GM12801 (cell line): ENCODE measurements around the gene CWC15.

Experiments
- TF ChIP-seq, protein P1 (sequence below): IDR thresholded peaks from one replicate; pipeline ENCODE4 v1.5.1; 2011; ENCODE audit warnings: control low read depth; ENCODE audit not compliant: insufficient read length; ENCODE audit errors: extremely low read depth

Gene CWC15

DNA sequence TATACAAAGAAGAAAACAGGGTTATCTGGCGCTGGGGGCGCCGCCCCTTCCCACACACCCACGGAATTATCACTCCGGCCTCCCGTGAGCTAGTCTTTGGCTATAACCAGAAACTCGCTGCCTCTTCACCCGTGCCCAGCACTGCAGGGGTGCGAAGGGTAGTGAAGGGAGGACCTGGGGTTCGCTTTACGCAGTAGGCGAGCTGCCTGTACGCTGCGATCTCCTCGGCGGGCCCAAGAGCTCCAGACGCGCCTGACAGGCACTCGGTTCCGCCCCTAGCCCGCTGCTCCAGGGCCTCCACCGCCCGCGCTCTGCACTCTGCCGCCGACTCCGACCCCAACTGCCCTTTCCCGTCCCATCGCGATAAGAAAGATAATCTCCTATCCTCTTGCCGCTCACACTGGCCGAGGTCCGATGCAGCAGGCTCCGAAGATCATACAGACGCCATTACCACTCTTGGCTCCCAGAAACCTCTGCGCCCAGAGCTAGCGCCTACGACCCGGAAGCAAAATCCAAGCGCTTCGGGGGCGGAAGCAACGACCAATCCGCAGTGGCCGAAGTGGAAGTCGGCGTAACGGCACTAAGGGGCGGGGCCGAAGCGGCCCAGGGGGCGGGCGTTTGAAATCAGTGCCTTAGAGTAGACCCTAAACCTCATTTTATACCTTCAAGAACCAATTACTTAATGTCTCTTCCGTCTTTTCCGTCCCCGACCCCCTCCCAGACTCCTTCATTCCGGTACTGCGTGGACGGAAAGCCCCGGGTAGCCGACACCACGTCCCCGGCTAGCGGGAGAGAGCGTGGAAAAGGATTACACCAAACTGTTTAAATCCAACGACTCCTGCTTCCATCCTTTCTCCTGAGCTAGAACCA lies at the start of gene CWC15, which contains the start of gene KDM4D:
Gene CWC15, minus strand, starts transcription at position 458 of the 870 bp plus-strand sequence. CDS start 1,371 bp downstream, outside the sequence.
Gene KDM4D, plus strand, starts transcription at position 611 of the 870 bp plus-strand sequence. CDS start 23,664 bp downstream, outside the sequence.
- TF ChIP-seq, protein P1, sequence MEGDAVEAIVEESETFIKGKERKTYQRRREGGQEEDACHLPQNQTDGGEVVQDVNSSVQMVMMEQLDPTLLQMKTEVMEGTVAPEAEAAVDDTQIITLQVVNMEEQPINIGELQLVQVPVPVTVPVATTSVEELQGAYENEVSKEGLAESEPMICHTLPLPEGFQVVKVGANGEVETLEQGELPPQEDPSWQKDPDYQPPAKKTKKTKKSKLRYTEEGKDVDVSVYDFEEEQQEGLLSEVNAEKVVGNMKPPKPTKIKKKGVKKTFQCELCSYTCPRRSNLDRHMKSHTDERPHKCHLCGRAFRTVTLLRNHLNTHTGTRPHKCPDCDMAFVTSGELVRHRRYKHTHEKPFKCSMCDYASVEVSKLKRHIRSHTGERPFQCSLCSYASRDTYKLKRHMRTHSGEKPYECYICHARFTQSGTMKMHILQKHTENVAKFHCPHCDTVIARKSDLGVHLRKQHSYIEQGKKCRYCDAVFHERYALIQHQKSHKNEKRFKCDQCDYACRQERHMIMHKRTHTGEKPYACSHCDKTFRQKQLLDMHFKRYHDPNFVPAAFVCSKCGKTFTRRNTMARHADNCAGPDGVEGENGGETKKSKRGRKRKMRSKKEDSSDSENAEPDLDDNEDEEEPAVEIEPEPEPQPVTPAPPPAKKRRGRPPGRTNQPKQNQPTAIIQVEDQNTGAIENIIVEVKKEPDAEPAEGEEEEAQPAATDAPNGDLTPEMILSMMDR = no peak

GRCh38 chr11:95016139-95016538 lies 42.8 kb upstream of the CWC15 start:
- TF ChIP-seq, protein P1 = no peak

GRCh38 chr11:95014184-95014821 lies 40.9 kb upstream of the CWC15 start:
- TF ChIP-seq, protein P1 = no peak

DNA sequence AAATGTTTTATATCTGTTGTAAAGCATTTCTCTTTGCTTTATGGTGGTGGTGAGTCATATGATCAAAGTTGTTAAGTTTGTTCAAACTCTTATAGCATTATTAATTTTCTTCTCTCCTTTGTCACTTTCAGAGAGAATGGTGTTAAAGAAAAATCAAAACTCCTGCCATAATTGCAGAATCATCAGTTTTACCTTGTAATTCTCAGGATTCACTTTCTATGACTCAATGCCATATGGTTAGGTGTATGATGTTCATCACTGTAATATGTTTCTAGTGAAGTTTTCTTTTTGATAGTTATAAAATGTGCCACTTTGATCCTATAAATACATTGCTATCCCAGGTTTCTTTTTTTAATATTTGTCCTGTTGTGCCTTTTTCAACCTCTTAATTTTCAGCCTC lies 38.0 kb upstream of the CWC15 start:
- TF ChIP-seq, protein P1 = no peak

DNA sequence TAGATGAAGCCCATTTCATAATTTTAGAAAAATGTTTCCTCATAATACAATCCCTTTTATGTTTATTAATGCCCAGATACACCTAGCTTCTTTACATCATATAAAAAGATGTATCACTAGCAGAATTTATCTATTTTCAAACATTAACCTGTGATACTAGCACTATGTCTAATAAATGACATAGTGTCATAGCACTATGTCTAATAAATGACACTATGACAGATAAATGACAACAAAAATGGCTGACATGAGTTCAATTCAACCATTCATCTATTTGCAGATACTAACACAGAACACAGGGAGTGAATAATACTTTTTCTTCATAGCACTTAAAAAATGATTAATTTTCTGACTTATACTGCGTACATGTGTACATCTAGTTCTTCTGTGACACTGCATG lies 32.3 kb upstream of the CWC15 start:
- TF ChIP-seq, protein P1 = no peak

DNA sequence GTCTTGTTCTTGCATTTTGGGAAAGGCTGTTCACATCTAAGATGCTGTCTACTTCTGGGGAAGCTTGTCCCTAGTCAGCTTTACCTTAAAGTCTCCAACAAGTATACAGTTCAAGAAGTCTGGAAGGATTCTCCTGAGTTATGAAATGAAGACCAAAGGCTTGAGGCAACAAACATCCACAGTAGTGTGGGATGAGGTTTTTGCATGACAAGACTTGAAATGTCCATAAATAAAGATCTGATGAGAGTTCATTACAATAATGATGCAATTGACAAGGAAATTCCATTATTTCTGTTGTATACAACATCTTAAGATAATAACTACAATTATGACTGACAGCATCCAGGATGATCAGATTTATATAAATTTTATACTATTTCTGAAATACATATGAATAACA lies 30.4 kb upstream of the CWC15 start:
- TF ChIP-seq, protein P1 = no peak

DNA sequence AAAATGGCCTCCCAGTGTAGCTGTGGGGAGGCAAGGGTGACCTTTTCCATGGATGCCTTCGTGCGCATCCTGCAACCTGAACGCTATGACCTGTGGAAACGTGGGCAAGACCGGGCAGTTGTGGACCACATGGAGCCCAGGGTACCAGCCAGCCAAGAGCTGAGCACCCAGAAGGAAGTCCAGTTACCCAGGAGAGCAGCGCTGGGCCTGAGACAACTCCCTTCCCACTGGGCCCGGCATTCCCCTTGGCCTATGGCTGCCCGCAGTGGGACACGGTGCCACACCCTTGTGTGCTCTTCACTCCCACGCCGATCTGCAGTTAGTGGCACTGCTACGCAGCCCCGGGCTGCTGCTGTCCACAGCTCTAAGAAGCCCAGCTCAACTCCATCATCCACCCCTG lies 24.9 kb upstream of the CWC15 start:
- TF ChIP-seq, protein P1 = no peak
